Osteoblast (primary cell): Measurements from ENCODE around the gene TMEM120A. TPM values are rescaled to one million over a fixed set of nuclear protein-coding genes. Genes with fewer than 3 reads are reported as not detected.

ENCODE experiments used
- DNase-seq: peaks from one replicate; pipeline ENCODE4 v3.0.0; 2011; ENCODE audit warnings: low spot score, mixed read lengths; ENCODE audit not compliant: insufficient read length; ENCODE audit errors: missing footprints
- H2AFZ ChIP-seq: 2 replicates; pipeline ENCODE4 v1.6.0; 2011; ENCODE audit warnings: mild to moderate bottlenecking, low read length
- H3K27ac ChIP-seq: 2 replicates; pipeline ENCODE4 v1.5.1; 2011; ENCODE audit warnings: mild to moderate bottlenecking, low read depth, low read length, moderate library complexity
- H3K27me3 ChIP-seq: 2 replicates; pipeline ENCODE4 v1.6.0; 2012; ENCODE audit warnings: mild to moderate bottlenecking, control low read depth, inconsistent platforms, low read length, moderate library complexity; ENCODE audit not compliant: insufficient read depth
- H3K36me3 ChIP-seq: 2 replicates; pipeline ENCODE4 v1.5.1; 2011; ENCODE audit warnings: mild to moderate bottlenecking, low read length, control low read depth, moderate library complexity; ENCODE audit not compliant: insufficient read depth
- H3K4me1 ChIP-seq: 2 replicates; pipeline ENCODE4 v1.5.1; 2011; ENCODE audit warnings: mild to moderate bottlenecking, low read length, control low read depth, moderate library complexity; ENCODE audit not compliant: insufficient read depth
- H3K4me2 ChIP-seq: 2 replicates; pipeline ENCODE4 v1.6.0; 2011; ENCODE audit warnings: mild to moderate bottlenecking, low read length; ENCODE audit not compliant: insufficient read depth
- H3K4me3 ChIP-seq: fragments of 200-600 bp; sonication (generic); 3 replicates; pipeline ENCODE4 v1.5.1; 2012; ENCODE audit warnings: mild to moderate bottlenecking, low read length, inconsistent platforms; ENCODE audit not compliant: insufficient read depth
- H3K79me2 ChIP-seq: 2 replicates; pipeline ENCODE4 v1.6.0; 2012; ENCODE audit warnings: mild to moderate bottlenecking, low read length, control low read depth, inconsistent platforms; ENCODE audit not compliant: insufficient read depth
- H3K9me3 ChIP-seq: 2 replicates; pipeline ENCODE4 v1.5.1; 2011; ENCODE audit warnings: low read depth, low read length, control low read depth
- H4K20me1 ChIP-seq: 2 replicates; pipeline ENCODE4 v1.6.0; 2012; ENCODE audit warnings: mild to moderate bottlenecking, low read length, control low read depth; ENCODE audit not compliant: insufficient read depth
- total RNA-seq: library from RNA; depleted of rRNA; stranded (reverse); fragments of >200 nt; gene quantifications from 2 replicates; pipeline ENCODE4 v1.2.3, GENCODE V29; 2012
- TF ChIP-seq, protein P1 (sequence below): IDR thresholded peaks from 2 replicates; pipeline ENCODE4 v1.5.1; 2011; ENCODE audit warnings: mild to moderate bottlenecking, low read depth, low read length, moderate library complexity; ENCODE audit errors: extremely low read depth

Gene TMEM120A
- total RNA-seq, 1 donor, result 25.3 TPM

DNA sequence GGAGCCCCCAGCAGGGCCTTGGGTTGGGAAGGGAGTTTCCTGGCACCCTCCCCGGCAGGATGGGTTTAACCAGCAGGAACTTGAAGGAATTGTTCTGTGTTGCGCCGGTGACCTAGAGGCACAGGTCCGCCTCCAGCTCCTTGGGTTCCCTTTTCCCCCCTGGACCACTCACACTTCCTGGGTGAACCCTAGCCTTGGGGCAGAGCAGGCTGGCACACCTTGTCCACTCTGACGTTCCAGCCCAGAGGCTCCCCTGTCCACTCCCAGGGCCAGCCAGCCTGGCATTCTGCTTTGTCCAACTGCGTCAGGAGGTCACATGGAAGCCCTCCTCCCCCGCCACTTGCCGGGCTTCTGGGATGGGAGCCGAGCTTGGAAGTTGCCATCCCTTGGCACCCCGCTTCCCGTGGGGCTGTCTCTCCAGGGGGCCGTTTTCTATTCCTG, 25.8 kb downstream of the TMEM120A start:
- Histone ChIP-seq H3K4me1 (peaks cover 8% of the 10 kb centered on the region), H3K79me2 (no peaks in the 10 kb centered on the region), H3K27ac (no peak overlapping the region), H4K20me1 (no peaks in the 10 kb centered on the region), H3K36me3 (peaks cover 2% of the 10 kb centered on the region), H3K4me3 (no peak overlapping the region), H3K4me2 (no peak overlapping the region), H2AFZ (no peak overlapping the region), H3K9me3 (no peaks in the 10 kb centered on the region), H3K27me3 (no peaks in the 10 kb centered on the region)
- no peak for DNase-seq
- TF ChIP-seq, protein P1, sequence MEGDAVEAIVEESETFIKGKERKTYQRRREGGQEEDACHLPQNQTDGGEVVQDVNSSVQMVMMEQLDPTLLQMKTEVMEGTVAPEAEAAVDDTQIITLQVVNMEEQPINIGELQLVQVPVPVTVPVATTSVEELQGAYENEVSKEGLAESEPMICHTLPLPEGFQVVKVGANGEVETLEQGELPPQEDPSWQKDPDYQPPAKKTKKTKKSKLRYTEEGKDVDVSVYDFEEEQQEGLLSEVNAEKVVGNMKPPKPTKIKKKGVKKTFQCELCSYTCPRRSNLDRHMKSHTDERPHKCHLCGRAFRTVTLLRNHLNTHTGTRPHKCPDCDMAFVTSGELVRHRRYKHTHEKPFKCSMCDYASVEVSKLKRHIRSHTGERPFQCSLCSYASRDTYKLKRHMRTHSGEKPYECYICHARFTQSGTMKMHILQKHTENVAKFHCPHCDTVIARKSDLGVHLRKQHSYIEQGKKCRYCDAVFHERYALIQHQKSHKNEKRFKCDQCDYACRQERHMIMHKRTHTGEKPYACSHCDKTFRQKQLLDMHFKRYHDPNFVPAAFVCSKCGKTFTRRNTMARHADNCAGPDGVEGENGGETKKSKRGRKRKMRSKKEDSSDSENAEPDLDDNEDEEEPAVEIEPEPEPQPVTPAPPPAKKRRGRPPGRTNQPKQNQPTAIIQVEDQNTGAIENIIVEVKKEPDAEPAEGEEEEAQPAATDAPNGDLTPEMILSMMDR, result no peak

DNA sequence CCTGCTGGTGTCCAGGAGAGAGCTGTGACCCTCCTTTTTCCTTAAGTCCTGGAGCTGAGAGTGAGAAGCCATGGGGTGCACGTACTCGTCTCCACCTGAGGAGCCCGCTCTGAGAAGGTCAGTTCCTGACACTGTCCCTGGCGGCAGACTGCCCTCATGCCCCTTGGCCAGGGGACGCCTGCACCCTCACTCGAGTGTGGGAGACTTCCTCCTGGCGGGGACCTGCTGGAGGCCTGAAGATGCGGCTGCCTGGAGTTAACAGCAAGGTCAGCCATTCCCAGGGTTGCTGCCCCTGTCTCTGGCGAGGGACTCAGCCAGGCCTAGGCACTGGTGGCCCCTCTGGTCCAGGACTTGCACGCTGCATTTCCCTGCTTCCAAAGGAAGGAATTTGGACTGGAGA, 26.4 kb downstream of the TMEM120A start:
- no peaks in the 10 kb centered on the region for H3K36me3 ChIP-seq
- TF ChIP-seq, protein P1, result no peak
- no peak overlapping the region for H3K4me2 ChIP-seq

DNA sequence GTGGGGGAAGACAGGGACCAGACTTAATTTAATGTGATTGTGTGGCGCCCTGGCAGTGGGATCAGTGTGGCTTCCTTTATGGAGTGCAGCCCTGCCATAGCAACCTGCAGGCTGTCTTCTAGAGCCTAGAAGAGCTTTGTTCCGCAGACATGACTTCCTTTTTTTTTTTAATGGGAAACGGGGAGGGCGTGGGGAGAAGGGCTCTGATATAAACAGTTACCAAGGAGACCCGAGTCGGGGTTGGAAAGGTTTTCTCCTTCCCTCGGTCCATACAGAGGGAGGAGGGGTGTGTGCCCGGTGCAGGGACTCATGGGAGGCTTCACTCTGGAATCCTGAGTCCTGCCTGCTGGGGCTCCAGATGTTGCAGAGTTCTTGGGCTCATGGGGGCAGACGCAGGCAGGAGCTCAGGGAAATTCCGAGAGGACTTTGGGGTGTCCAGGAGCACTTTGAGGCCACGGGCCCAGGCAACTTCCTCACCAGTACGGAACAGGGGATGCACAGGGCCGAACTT, 26.9 kb downstream of the TMEM120A start:
- Histone ChIP-seq H3K27ac (no peak overlapping the region), H3K79me2 (no peaks in the 10 kb centered on the region), H3K4me2 (no peak overlapping the region), H3K36me3 (no peaks in the 10 kb centered on the region), H4K20me1 (no peaks in the 10 kb centered on the region), H2AFZ (no peak overlapping the region), H3K4me1 (peaks cover 17% of the 10 kb centered on the region), H3K4me3 (no peak overlapping the region), H3K27me3 (no peaks in the 10 kb centered on the region), H3K9me3 (no peaks in the 10 kb centered on the region)
- DNase-seq, result no peak
- TF ChIP-seq, protein P1, result no peak

More for the DNA sequence above, 26.4 kb downstream of the TMEM120A start:
- H3K9me3 ChIP-seq, result no peaks in the 10 kb centered on the region
- peaks cover 14% of the 10 kb centered on the region for H3K4me1 ChIP-seq
- H3K27ac ChIP-seq, result no peak overlapping the region
- H3K27me3 ChIP-seq, result no peaks in the 10 kb centered on the region
- DNase-seq, result no peak
- no peaks in the 10 kb centered on the region for H4K20me1 ChIP-seq
- no peak overlapping the region for H3K4me3 ChIP-seq
- H2AFZ ChIP-seq, result no peak overlapping the region
- H3K79me2 ChIP-seq, result no peaks in the 10 kb centered on the region

DNA sequence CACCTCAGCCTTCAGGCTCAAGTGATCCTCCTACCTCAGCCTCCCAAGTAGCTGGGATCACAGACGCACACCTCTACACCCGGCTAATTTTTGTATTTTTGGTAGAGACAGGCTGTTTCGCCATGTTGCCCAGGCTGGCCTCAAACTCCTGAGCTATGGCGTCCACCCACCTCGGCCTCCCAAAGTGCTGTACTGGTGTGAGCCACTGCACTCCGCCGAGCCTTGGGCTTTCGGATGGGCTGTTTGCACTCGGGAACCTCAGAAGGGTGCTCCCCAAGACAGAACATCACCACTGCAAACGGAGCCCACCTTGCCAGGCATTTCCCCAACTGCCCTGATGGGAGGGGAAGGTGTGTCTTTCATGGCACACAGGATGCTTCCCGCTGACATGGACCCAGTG, 27.3 kb downstream of the TMEM120A start:
- Histone ChIP-seq H3K9me3 (no peaks in the 10 kb centered on the region), H3K27me3 (no peaks in the 10 kb centered on the region), H4K20me1 (no peaks in the 10 kb centered on the region), H3K27ac (no peak overlapping the region), H3K79me2 (no peaks in the 10 kb centered on the region), H2AFZ (no peak overlapping the region), H3K36me3 (no peaks in the 10 kb centered on the region), H3K4me1 (peaks cover 22% of the 10 kb centered on the region), H3K4me3 (no peak overlapping the region), H3K4me2 (peak overlapping the region; percentile 62)
- no peak for DNase-seq
- TF ChIP-seq, protein P1, result no peak
